Activated T-cell treated with anti-CD3 and anti-CD28 coated beads for 1 hour (primary cell): Measurements from ENCODE around the gene ANK3.

Experiments
- DNase-seq: peaks from one replicate; pipeline ENCODE4 v3.0.0-alpha.2; 2020; ENCODE audit warnings: low read depth

Gene ANK3

GRCh38 chr10:60343254-60343653 is 46.4 kb downstream of the ANK3 start:
- no peak for DNase-seq

GRCh38 chr10:60341969-60342368 is 47.7 kb downstream of the ANK3 start:
- DNase-seq, result no peak

- DNase-seq, result no peak
Measured at GRCh38 chr10:60340973-60341372, 48.7 kb downstream of the ANK3 start.

GRCh38 chr10:60339757-60340156 is 49.9 kb downstream of the ANK3 start:
- DNase-seq, result no peak

- no peak for DNase-seq
Measured at GRCh38 chr10:60338786-60339185, 50.9 kb downstream of the ANK3 start.

- no peak for DNase-seq
Measured at GRCh38 chr10:60338002-60338564, 51.6 kb downstream of the ANK3 start.

GRCh38 chr10:60336901-60337630 is 52.6 kb downstream of the ANK3 start:
- DNase-seq, result no peak

GRCh38 chr10:60335708-60336107 is 54.0 kb downstream of the ANK3 start:
- no peak for DNase-seq

- DNase-seq, result no peak
Measured at GRCh38 chr10:60334991-60335390, 54.7 kb downstream of the ANK3 start.

- DNase-seq, result no peak
Measured at GRCh38 chr10:60332371-60332770, 57.3 kb downstream of the ANK3 start.

- DNase-seq, result no peak
Measured at GRCh38 chr10:60331886-60332285, 57.8 kb downstream of the ANK3 start.

GRCh38 chr10:60323162-60323561 is 66.5 kb downstream of the ANK3 start:
- DNase-seq, result no peak

GRCh38 chr10:60320666-60321065 is 69.0 kb downstream of the ANK3 start:
- DNase-seq, result no peak

- DNase-seq, result no peak
Measured at GRCh38 chr10:60316029-60316428, 73.6 kb downstream of the ANK3 start.

- no peak for DNase-seq
Measured at GRCh38 chr10:60315311-60315710, 74.4 kb downstream of the ANK3 start.

- DNase-seq, result no peak
Measured at GRCh38 chr10:60314069-60314940, 75.4 kb downstream of the ANK3 start.

- no peak for DNase-seq
Measured at GRCh38 chr10:60313589-60313952, 76.1 kb downstream of the ANK3 start.

- DNase-seq, result no peak
Measured at GRCh38 chr10:60312818-60313588, 76.7 kb downstream of the ANK3 start.

GRCh38 chr10:60311821-60312220 is 77.9 kb downstream of the ANK3 start:
- DNase-seq, result no peak

GRCh38 chr10:60310740-60311139 is 78.9 kb downstream of the ANK3 start:
- no peak for DNase-seq

GRCh38 chr10:60309891-60310290 is 79.8 kb downstream of the ANK3 start:
- no peak for DNase-seq

- DNase-seq, result no peak
Measured at GRCh38 chr10:60309371-60309770, 80.3 kb downstream of the ANK3 start.
